Suprapubic skin (tissue), 4 donors: ENCODE results near the gene MYH11.

Source experiments
- EP300 ChIP-seq: sonication (generic); formaldehyde crosslinking; IDR thresholded peaks from one replicate; pipeline ENCODE4 v1.6.1; 2017; ENCODE audit warnings: antibody characterized with exemption
- POLR2A ChIP-seq, 2 donors: fragments of 450-650 bp; IDR thresholded peaks; one replicate each; pipeline ENCODE4 v1.6.1; 2017; ENCODE audit warnings: antibody characterized with exemption in 2 of 2, mild to moderate bottlenecking in 2 of 2, moderate library complexity in 2 of 2
- POLR2AphosphoS5 ChIP-seq, 3 donors: sonication (generic); formaldehyde crosslinking; IDR thresholded peaks; one replicate each; pipeline ENCODE4 v1.6.1; 2017; ENCODE audit warnings: antibody characterized with exemption in 3 of 3
- TF ChIP-seq, protein P1 (sequence below), 2 donors: fragments of 200-600 bp in 1 of 2; fragments of 450-650 bp in 1 of 2; sonication (generic) in 1 of 2; IDR thresholded peaks; one replicate each; pipeline ENCODE4 v1.5.1; 2016 to 2019; ENCODE audit warnings: antibody characterized with exemption in 2 of 2, mild to moderate bottlenecking in 1 of 2, moderate library complexity in 1 of 2

DNA sequence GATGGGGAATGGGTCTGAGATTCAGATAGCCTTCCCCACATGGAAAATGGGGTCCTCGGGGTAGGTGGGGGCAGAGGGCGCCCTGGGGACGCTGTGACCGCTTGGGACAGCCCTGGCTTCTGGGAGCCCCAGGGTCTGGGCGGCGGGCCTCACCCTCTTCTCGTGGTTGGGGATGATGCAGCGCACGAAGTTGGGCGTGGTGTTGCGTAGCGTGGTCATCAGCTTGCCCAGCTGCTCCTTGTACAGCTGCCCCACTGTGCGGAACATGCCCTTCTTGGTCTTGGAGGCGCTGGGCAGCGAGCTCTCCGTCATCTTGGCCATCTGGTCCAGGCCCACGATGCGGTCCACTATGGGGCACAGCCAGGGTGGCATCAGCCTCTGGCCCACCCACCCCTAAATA lies 106.8 kb downstream of the MYH11 start:
- TF ChIP-seq EP300 (no peak), POLR2AphosphoS5 (IDR thresholded peaks at IDR 0.05) (no peak), POLR2A (IDR thresholded peaks at IDR 0.05) (no peak)
- TF ChIP-seq, protein P1, sequence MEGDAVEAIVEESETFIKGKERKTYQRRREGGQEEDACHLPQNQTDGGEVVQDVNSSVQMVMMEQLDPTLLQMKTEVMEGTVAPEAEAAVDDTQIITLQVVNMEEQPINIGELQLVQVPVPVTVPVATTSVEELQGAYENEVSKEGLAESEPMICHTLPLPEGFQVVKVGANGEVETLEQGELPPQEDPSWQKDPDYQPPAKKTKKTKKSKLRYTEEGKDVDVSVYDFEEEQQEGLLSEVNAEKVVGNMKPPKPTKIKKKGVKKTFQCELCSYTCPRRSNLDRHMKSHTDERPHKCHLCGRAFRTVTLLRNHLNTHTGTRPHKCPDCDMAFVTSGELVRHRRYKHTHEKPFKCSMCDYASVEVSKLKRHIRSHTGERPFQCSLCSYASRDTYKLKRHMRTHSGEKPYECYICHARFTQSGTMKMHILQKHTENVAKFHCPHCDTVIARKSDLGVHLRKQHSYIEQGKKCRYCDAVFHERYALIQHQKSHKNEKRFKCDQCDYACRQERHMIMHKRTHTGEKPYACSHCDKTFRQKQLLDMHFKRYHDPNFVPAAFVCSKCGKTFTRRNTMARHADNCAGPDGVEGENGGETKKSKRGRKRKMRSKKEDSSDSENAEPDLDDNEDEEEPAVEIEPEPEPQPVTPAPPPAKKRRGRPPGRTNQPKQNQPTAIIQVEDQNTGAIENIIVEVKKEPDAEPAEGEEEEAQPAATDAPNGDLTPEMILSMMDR (IDR thresholded peaks at IDR 0.05), result no peak
